Loucy (cell line): Measurements from ENCODE around the gene AGAP3.

Experiments used
- H2AFZ ChIP-seq: fragments of 200-600 bp; sonication (generic); 2 replicates; pipeline ENCODE4 v1.6.0; 2016; ENCODE audit warnings: antibody characterized with exemption, mild to moderate bottlenecking, low read length, moderate library complexity
- H3F3A ChIP-seq: fragments of 200-600 bp; 2 replicates; pipeline ENCODE4 v1.6.0; 2016; ENCODE audit warnings: antibody characterized with exemption, low read depth, mild to moderate bottlenecking
- H3K27me3 ChIP-seq: fragments of 200-600 bp; sonication (generic); 2 replicates; pipeline ENCODE4 v1.6.1; 2014; ENCODE audit warnings: low read length, mild to moderate bottlenecking; ENCODE audit not compliant: insufficient read depth, poor library complexity, severe bottlenecking
- H3K36me3 ChIP-seq: fragments of 200-600 bp; sonication (generic); 2 replicates; pipeline ENCODE4 v1.6.1; 2016; ENCODE audit warnings: low read length; ENCODE audit not compliant: insufficient read depth
- H3K4me1 ChIP-seq: fragments of 200-600 bp; sonication (generic); 2 replicates; pipeline ENCODE4 v1.5.1; 2014; ENCODE audit warnings: low read length, mild to moderate bottlenecking; ENCODE audit not compliant: insufficient read depth, poor library complexity, severe bottlenecking
- H3K4me2 ChIP-seq: fragments of 200-600 bp; sonication (generic); 2 replicates; pipeline ENCODE4 v1.6.0; 2014; ENCODE audit warnings: antibody characterized with exemption, low read length, low read depth, mild to moderate bottlenecking; ENCODE audit not compliant: poor library complexity, severe bottlenecking
- H3K4me3 ChIP-seq: fragments of 200-600 bp; sonication (generic); 2 replicates; pipeline ENCODE4 v1.5.1; 2014; ENCODE audit warnings: low read length, mild to moderate bottlenecking, mixed read lengths; ENCODE audit not compliant: poor library complexity, severe bottlenecking
- H3K79me2 ChIP-seq: fragments of 200-600 bp; sonication (generic); 2 replicates; pipeline ENCODE4 v1.6.1; 2014; ENCODE audit warnings: low read length; ENCODE audit not compliant: insufficient read depth
- H3K9ac ChIP-seq: fragments of 200-600 bp; sonication (generic); 2 replicates; pipeline ENCODE4 v1.6.0; 2014; ENCODE audit warnings: mild to moderate bottlenecking, low read depth, low read length, moderate library complexity; ENCODE audit not compliant: poor library complexity, severe bottlenecking
- H3K9me2 ChIP-seq: fragments of 200-600 bp; sonication (generic); replicated peaks from 2 replicates; pipeline ENCODE4 v1.6.1; 2016; ENCODE audit warnings: low read depth, low read length, mixed read lengths
- H3K9me3 ChIP-seq: fragments of 200-600 bp; sonication (generic); 2 replicates; pipeline ENCODE4 v1.6.1; 2014; ENCODE audit warnings: mild to moderate bottlenecking, antibody characterized with exemption, low read length, low read depth; ENCODE audit not compliant: insufficient read depth
- H4K20me1 ChIP-seq: fragments of 200-600 bp; sonication (generic); 2 replicates; pipeline ENCODE4 v1.6.0; 2014; ENCODE audit warnings: antibody characterized with exemption, low read length, mild to moderate bottlenecking; ENCODE audit not compliant: insufficient read depth, poor library complexity, severe bottlenecking
- CTCF ChIP-seq: fragments of 200-600 bp; sonication (generic); conservative IDR thresholded peaks from 2 replicates; pipeline ENCODE4 v1.5.1; 2014; ENCODE audit warnings: mild to moderate bottlenecking, antibody characterized with exemption, low read length
- EZH2phosphoT487 ChIP-seq: fragments of 200-600 bp; IDR thresholded peaks from 2 replicates; pipeline ENCODE4 v1.6.1; 2018; ENCODE audit warnings: antibody characterized with exemption, mild to moderate bottlenecking, moderate library complexity, borderline replicate concordance

AGAP3 gene

GRCh38 chr7:151107882-151108281, 21.6 kb downstream of the AGAP3 start:
- Histone ChIP-seq H3F3A (no peaks in the 10 kb centered on the region), H3K9ac (no peak overlapping the region), H3K79me2 (peaks cover 8% of the 10 kb centered on the region; the same call in 1 of the 2 replicates), H3K9me3 (no peaks in the 10 kb centered on the region), H4K20me1 (peaks cover 12% of the 10 kb centered on the region), H2AFZ (no peak overlapping the region), H3K36me3 (peaks cover 8% of the 10 kb centered on the region; the same call in 1 of the 2 replicates), H3K4me2 (no peak overlapping the region), H3K4me1 (no peaks in the 10 kb centered on the region), H3K9me2 (no peaks in the 10 kb centered on the region), H3K4me3 (no peak overlapping the region), H3K27me3 (no peaks in the 10 kb centered on the region)
- TF ChIP-seq CTCF (no peak), EZH2phosphoT487 (no peak)

- H3K79me2 ChIP-seq = peaks cover 8% of the 10 kb centered on the region; the same call in 1 of the 2 replicates
- H3K4me3 ChIP-seq = no peak overlapping the region
- peaks cover 12% of the 10 kb centered on the region for H4K20me1 ChIP-seq
- H3K36me3 ChIP-seq = peaks cover 7% of the 10 kb centered on the region; the same call in 1 of the 2 replicates
- H3F3A ChIP-seq = no peaks in the 10 kb centered on the region
- TF ChIP-seq CTCF (no peak), EZH2phosphoT487 (no peak)
- H3K4me2 ChIP-seq = no peak overlapping the region
- no peak overlapping the region for H3K9ac ChIP-seq
- no peak overlapping the region for H2AFZ ChIP-seq
- no peaks in the 10 kb centered on the region for H3K4me1 ChIP-seq
- no peaks in the 10 kb centered on the region for H3K27me3 ChIP-seq
- H3K9me3 ChIP-seq = no peaks in the 10 kb centered on the region
- no peaks in the 10 kb centered on the region for H3K9me2 ChIP-seq
Observed at GRCh38 chr7:151109094-151110048, 23.1 kb downstream of the AGAP3 start.

GRCh38 chr7:151110236-151110940, 24.1 kb downstream of the AGAP3 start:
- H3K9ac ChIP-seq = no peak overlapping the region
- no peak overlapping the region for H2AFZ ChIP-seq
- TF ChIP-seq EZH2phosphoT487 (no peak), CTCF (no peak)
- peaks cover 12% of the 10 kb centered on the region for H4K20me1 ChIP-seq
- H3K79me2 ChIP-seq = peaks cover 8% of the 10 kb centered on the region; the same call in 1 of the 2 replicates
- H3K36me3 ChIP-seq = no peaks in the 10 kb centered on the region
- no peaks in the 10 kb centered on the region for H3K9me2 ChIP-seq
- H3K4me2 ChIP-seq = no peak overlapping the region
- H3K27me3 ChIP-seq = no peaks in the 10 kb centered on the region
- no peak overlapping the region for H3K4me3 ChIP-seq
- H3F3A ChIP-seq = no peaks in the 10 kb centered on the region
- H3K4me1 ChIP-seq = no peaks in the 10 kb centered on the region
- H3K9me3 ChIP-seq = no peaks in the 10 kb centered on the region
